Stimulated activated CD4-positive, alpha-beta T cell treated with anti-CD3 and anti-CD28 coated beads, Interleukin-1b, Interleukin-23, amount 100 ng/mL, for 48 hours (primary cell): ENCODE results near the gene DNAH10.

Experiments
- DNase-seq: peaks from one replicate; pipeline ENCODE4 v3.0.0-alpha.2; 2020

DNAH10 gene

GRCh38 chr12:123846340-123846739 lies 84.2 kb downstream of the DNAH10 start:
- no peak for DNase-seq

GRCh38 chr12:123847019-123847418 lies 84.9 kb downstream of the DNAH10 start:
- DNase-seq, result no peak

DNA sequence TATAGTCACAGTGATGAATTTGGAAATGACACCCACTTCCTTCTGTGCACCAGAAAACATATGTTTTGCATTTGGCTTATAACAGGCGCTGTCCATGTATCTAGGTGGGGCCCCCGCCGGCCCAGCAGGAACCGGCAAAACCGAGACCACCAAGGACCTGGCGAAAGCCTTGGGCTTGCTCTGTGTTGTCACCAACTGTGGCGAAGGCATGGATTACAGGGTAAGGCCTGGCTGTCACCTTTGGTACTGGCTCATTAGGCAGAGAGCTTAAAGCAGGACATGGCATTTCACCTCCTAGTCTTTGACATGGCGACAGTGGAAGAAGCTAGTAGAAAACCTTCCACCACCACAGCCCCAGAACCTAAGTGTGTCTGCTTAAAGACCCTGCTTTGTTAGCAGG lies 85.8 kb downstream of the DNAH10 start:
- DNase-seq, result no peak

DNA sequence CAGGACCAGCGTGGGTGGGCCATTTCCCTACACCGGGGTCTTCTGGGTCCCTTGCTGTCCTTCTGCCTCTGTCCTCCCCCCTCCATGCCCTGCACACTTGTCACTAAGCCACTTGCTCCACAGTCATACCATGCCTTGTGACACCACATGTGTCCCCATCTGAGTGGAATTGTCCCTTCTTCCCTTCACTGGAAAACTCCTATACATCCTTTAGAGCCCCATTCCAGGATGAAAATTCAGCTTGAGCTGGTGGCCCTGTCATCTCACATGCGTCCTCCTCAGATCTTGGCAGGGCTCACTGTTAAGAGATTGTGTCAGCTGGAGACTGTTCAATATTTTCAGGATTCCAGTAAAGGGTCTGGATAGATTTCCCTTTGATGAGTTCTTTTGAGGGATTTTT lies 87.4 kb downstream of the DNAH10 start:
- DNase-seq, result no peak

- DNase-seq, result no peak
Measured at GRCh38 chr12:123850246-123851134, 88.4 kb downstream of the DNAH10 start.

DNA sequence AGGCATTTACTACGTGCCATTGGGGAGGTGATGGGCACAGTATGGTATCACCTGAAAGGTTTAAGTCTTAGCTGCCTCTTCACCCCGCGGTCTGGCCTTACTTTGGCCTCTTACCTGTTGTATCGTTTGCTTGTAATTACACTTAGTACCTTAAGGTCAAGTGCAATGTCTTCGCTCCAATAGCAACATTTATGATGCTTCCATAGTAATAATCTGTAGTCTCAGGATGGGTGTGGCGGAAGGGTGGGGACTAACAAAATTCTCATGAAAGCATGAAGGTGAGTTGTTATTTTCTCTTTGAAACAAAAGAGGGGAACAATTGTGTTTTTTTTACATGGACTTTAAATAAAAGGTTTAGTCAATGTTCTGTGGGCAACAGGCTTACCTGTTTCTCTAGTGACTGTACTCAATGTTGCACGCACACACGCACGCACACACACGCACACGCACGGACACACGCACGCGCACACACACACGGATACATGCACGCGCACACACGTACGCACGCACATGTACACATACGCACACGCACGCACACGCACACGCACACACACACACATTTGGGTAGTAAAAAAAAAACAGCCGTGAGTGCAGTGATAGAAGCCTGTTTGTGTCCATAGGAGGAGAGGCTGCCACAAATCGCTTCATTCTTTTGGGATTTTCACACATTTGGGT lies 91.4 kb downstream of the DNAH10 start:
- no peak for DNase-seq

GRCh38 chr12:123854232-123854631 lies 92.1 kb downstream of the DNAH10 start:
- DNase-seq, result no peak

DNA sequence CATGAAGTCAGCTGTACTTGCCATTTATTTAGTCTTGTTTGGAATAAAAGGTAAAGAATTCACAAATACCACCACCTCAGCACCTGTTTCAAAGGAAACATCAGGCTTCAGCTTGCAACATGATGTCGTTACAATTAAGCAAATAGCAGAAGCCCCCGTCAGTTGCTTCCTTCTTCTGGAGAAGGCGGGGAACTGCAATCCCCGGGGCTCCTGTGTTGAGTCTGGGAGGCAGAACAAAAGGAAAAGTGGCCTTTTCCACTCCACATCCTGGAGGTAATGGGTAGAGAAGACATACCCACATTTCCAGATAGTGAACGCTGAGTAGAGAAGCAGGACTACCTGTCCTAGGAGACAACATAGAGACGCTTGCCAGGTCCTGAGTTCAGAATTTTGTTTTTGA lies 92.8 kb downstream of the DNAH10 start:
- no peak for DNase-seq

DNA sequence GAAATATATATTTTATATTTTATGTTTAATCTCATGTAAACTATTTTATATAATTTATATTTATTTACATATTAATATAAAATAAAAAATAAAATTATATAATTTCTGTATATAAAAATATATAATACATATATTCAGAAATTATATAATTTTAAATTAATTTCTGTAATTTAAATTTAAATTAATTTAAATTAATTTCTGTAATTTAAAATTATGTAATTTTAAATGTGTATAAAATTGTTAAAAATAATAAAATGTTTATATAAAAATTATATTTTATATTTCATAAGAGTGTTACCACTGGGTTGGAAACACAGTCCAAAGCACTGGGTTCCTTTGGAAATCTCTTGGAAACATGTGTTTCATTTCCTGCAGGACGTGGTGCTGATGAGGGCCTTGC lies 94.6 kb downstream of the DNAH10 start:
- DNase-seq, result no peak

DNA sequence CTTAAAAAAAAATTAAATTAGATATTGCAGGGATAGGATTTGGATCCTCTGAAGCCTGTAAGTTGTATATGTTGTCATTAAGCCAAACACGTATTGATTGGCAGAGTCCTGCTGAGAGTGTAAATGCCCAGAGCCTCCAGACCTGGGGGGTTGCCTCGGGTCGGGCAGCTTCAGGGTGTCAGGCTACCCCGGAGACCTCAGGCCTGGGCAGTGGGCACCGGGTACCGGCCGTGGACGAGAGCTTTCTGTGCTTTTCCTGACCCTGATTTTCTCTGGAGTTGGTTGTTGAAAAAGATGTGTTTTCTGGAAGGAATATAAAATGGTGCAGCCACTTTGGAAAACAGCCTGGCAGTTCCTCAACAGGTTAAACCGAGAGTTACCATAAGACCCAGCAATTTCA lies 96.1 kb downstream of the DNAH10 start:
- DNase-seq, result no peak

GRCh38 chr12:123859035-123859434 lies 96.9 kb downstream of the DNAH10 start:
- DNase-seq, result no peak

DNA sequence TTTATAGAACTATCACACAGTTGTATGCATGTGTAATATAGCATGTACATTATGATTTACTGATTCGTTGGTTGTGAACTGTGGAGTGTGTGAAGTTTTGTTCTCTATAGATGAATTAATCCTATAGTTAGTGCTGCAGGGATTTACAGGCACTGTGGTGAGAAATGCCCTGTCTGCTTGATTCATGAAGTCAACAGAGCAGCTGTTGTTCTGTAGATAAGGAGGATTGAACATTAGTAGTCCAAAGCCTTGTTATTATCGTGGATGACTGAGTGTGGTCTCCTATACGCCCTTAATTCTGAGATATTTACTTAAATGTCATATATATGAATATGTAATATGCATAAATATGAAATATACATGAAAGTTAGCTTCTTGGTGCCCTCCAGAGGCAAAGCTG lies 98.3 kb downstream of the DNAH10 start:
- DNase-seq, result no peak

GRCh38 chr12:123861392-123861791 lies 99.3 kb downstream of the DNAH10 start:
- DNase-seq, result no peak

GRCh38 chr12:123867141-123867540 lies 105.0 kb downstream of the DNAH10 start:
- no peak for DNase-seq

GRCh38 chr12:123868791-123869190 lies 106.7 kb downstream of the DNAH10 start:
- DNase-seq, result no peak

DNA sequence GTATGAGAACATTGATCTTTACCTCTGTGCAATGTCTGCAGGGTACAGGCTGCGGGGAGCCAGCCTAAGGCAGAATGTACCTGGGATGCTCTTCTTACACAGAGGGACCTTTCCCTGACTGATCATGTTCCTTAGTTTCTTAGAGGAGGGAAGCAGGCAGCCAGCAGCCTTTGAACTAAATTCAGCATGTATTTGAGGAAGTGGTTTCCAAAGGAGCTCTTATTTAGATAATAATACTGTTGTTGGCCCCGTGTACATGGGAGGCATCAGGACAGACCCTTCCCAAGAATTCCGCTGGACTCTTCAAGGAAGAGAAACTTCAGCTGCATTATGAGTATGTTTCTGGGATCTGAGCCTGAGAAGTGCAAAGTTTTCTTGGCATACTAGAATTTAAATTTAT lies 111.7 kb downstream of the DNAH10 start:
- no peak for DNase-seq

GRCh38 chr12:123877968-123878367 lies 115.9 kb downstream of the DNAH10 start:
- no peak for DNase-seq

DNA sequence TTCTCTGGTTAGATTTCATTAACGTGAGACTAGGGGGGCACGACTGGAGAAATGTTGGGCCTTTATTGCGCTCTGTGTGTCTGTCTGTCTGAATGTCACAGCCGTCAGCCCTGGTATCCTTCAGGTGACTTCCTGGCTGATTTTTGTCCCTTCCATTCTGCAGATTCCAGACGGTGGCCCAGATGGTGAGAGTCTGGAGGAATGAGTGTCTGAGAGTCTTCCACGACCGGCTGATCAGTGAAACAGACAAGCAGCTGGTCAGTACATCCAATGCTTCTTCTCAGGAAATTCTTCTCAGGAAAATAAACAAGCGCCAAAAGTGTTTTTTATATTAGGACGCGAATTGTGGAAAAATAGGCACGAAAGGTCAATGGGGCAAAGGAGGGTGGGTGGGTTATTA lies 117.0 kb downstream of the DNAH10 start:
- DNase-seq, result no peak

DNA sequence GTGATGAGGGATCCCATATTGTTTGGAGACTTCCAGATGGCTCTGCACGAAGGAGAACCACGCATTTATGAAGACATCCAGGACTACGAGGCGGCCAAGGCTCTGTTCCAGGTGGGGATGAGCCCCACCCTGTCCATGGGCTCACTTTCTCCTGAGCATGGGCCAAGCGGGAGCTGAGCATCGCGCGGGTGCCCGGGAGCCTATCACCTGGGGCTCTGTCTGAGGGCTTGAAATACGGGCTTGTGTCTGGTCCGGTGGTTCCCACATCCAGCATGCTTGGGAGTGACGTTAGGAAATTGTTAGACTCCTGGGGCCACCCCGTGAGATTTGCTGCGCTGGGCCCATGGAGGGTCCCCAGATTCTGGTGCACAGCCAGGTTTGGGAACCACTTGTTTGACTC lies 117.6 kb downstream of the DNAH10 start:
- DNase-seq, result no peak

DNA sequence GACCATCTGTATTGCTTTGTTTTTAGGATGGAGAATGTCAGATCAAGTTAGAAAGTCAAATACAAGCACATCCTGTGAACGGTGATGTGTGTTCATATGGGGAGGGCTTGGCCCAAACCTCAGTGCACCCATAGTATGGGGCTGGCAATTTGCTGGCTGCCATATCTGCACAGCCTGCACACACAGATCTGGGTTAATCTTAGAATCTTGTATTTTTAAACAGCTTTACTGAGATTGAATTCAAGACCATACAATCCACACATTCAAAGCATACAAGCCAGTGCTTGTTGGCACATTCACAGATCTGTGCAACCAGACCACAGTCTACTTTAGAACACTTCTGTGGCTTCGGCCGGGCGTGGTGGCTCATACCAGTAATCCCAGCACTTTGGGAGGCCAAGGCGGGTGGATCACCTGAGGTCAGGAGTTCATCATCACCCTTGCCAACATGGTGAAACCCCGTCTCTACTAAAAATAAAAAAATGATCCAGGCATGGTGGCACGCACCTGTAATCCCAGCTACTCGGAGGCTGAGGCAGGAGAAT lies 120.1 kb downstream of the DNAH10 start:
- DNase-seq, result no peak

DNA sequence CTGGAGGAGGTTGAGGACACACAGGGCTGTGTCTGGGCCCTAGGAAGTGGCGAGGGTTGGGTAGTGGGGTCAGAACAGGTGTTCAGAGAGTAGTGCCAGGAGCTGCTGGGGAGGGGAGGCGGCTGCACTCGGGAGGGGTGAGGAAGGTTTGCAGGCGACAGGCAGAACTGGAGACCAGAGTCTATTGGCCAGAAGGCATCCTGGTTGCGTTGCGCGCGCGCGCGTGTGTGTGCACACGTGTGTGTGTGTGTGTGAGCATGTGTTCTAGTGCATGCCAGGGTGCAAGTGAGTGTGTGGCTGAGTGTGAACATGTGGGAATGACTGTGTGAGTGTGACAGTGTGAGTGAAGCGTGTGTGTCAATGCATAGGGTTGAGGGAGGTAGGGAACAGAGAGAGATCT lies 124.2 kb downstream of the DNAH10 start:
- no peak for DNase-seq

- DNase-seq, result no peak
Measured at GRCh38 chr12:123886931-123887582, 125.0 kb downstream of the DNAH10 start.

DNA sequence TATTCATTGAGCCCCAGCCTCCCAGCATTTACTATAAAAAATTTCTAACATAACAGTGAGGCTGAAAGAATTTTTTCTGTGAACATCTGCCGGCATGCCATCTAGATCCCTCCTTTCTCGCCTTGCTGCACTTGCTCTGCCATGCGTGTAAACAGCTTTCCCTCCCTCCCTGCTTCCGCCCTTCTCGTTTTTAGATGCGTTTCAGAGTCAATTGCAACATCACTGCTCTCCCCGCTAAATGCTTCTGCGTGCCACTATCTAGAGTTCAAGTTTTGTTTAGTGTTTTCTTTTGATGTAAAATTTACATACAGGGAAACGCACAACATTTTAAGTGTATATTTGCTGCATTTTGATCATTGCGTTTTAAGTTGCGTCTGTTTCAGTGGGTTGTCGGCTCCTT lies 126.9 kb downstream of the DNAH10 start:
- no peak for DNase-seq
